Activated B cell treated with CpG ODN at 0.5 μM for 24 hours (primary cell): ENCODE results near the gene LDLRAD4. TPM values are rescaled to one million over a fixed set of nuclear protein-coding genes. Genes with fewer than 3 reads are reported as not detected.
"Not testable (repeated sequence)": the region's sequence is repeated elsewhere in the genome, so short reads cannot be mapped to it uniquely, and the experiment has no call there.

Source experiments
- ATAC-seq: fragments of 200-7000 bp; cut with Tn5 transposase; one replicate; pipeline ENCODE4 v1.10.0; 2021; ENCODE audit warnings: low read depth, mild to moderate bottlenecking, moderate library complexity
- CTCF ChIA-PET: fragments of 350-600 bp; sonication (Branson Sonifier 250); formaldehyde crosslinking; loops from one replicate; lab custom pipeline; 2021; ENCODE audit warnings: antibody characterized with exemption; lab: Charles Lee
- POLR2A ChIA-PET: fragments of 350-600 bp; sonication (Branson Sonifier 250); formaldehyde crosslinking; loops from one replicate; lab custom pipeline; 2021; ENCODE audit warnings: antibody characterized with exemption; lab: Charles Lee
- DNase-seq: peaks from one replicate; pipeline ENCODE4 v3.0.0; 2022
- H3K27ac Mint-ChIP-seq: one replicate; pipeline ENCODE4 v1.8.0; 2020; ENCODE audit warnings: mixed read lengths
- H3K27me3 Mint-ChIP-seq: one replicate; pipeline ENCODE4 v1.8.0; 2021; ENCODE audit warnings: mixed read lengths
- H3K36me3 Mint-ChIP-seq: one replicate; pipeline ENCODE4 v1.8.0; 2021; ENCODE audit warnings: low read depth, mixed read lengths
- H3K4me1 Mint-ChIP-seq: one replicate; pipeline ENCODE4 v1.8.0; 2021; ENCODE audit warnings: mixed read lengths
- H3K4me3 Mint-ChIP-seq: one replicate; pipeline ENCODE4 v1.8.0; 2020; ENCODE audit warnings: mild to moderate bottlenecking, mixed read lengths
- H3K9me3 Mint-ChIP-seq: one replicate; pipeline ENCODE4 v1.8.0; 2020; ENCODE audit warnings: mixed read lengths
- intact Hi-C: fragments of 100-400 bp; cut with micrococcal nuclease; formaldehyde crosslinking; loops from one replicate; pipeline ENCODE4 v1.15.1; 2024
- total RNA-seq: library from RNA; stranded (reverse); gene quantifications from 2 replicates; pipeline ENCODE4 v1.2.3, GENCODE V29; 2022
- TF ChIP-seq, protein P1 (sequence below): fragments of 200-600 bp; IDR thresholded peaks from one replicate; pipeline ENCODE4 v1.8.0; 2022; ENCODE audit warnings: antibody characterized with exemption, mild to moderate bottlenecking

Gene LDLRAD4
- total RNA-seq, 1 donor from 2014 or later, result 66.9 TPM

- Mint-ChIP-seq H3K4me1 (peaks cover 2% of the 10 kb centered on the region), H3K27me3 (no peaks in the 10 kb centered on the region), H3K4me3 (no peak overlapping the region), H3K27ac (no peak overlapping the region), H3K9me3 (no peaks in the 10 kb centered on the region), H3K36me3 (peaks cover 45% of the 10 kb centered on the region)
- TF ChIP-seq, protein P1, sequence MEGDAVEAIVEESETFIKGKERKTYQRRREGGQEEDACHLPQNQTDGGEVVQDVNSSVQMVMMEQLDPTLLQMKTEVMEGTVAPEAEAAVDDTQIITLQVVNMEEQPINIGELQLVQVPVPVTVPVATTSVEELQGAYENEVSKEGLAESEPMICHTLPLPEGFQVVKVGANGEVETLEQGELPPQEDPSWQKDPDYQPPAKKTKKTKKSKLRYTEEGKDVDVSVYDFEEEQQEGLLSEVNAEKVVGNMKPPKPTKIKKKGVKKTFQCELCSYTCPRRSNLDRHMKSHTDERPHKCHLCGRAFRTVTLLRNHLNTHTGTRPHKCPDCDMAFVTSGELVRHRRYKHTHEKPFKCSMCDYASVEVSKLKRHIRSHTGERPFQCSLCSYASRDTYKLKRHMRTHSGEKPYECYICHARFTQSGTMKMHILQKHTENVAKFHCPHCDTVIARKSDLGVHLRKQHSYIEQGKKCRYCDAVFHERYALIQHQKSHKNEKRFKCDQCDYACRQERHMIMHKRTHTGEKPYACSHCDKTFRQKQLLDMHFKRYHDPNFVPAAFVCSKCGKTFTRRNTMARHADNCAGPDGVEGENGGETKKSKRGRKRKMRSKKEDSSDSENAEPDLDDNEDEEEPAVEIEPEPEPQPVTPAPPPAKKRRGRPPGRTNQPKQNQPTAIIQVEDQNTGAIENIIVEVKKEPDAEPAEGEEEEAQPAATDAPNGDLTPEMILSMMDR, result no peak
- DNase-seq, result no peak
- ChIA-PET POLR2A (no interaction called here), CTCF (no interaction called here)
- no peak for ATAC-seq
- intact Hi-C loops, result no loop called here
Observed at GRCh38 chr18:13473751-13474150, 255.2 kb downstream of the LDLRAD4 start.

DNA sequence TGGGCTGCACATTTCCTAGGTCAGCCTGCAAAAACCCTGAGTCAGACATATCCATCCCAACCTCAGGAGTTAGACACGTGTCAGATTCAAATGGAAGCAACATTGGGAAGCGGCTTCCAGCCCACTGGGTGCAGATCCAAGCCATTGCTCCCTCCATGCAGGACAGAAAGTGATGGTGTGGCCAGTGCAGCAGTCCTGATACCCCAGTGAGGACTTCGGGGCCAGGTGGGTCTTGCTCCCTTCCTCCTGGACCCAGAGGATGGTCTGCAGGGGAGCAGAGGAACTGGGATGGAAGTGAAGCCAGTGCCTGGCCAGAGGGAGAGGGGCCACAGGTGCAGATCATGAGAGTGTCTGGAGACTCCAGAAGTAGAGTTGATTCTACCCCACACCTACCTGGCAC lies 255.8 kb downstream of the LDLRAD4 start:
- Mint-ChIP-seq H3K4me3 (no peak overlapping the region), H3K4me1 (peaks cover 2% of the 10 kb centered on the region), H3K9me3 (no peaks in the 10 kb centered on the region), H3K27me3 (no peaks in the 10 kb centered on the region), H3K27ac (no peak overlapping the region), H3K36me3 (peaks cover 44% of the 10 kb centered on the region)
- intact Hi-C loops, result no loop called here
- CTCF ChIA-PET, result no interaction called here
- no peak for DNase-seq
- no peak for ATAC-seq
- TF ChIP-seq, protein P1, result no peak
- POLR2A ChIA-PET, result no interaction called here

DNA sequence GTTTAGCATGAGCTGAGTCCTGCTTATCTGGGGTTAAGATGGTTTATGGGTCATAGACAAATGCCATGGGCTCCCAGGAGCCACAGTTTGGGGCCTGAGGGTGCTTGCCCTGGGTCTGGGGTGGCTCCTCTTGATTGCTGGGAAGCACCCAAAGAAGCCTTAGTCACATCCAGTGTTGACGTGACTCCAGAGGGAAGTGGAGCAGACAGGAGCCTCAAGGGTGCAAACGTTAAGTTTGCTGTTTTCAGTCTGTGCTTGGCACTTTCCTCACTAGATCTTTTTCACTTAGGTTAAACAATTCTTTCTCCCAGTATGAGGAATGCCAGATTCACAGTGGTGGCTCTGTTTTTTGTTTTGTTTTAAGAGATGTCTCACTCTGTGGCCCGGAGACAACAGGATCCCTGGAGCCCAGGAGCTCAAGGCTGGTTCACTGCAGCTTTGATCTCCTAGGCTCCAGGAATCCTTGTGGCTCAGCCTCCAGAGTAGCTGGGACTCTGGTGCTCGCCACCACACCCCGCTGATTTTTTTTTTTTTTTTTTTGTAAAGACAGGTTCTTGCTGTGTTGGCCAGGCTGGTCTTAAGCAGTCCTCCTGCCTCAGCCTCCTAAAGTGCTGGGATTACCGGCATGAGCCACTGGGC lies 256.5 kb downstream of the LDLRAD4 start:
- TF ChIP-seq, protein P1, result no peak
- DNase-seq (no peak), ATAC-seq (no peak)
- H3K4me3 Mint-ChIP-seq, result no peak overlapping the region
- H3K36me3 Mint-ChIP-seq, result peaks cover 40% of the 10 kb centered on the region
- no peak overlapping the region for H3K27ac Mint-ChIP-seq
- H3K27me3 Mint-ChIP-seq, result no peaks in the 10 kb centered on the region
- H3K9me3 Mint-ChIP-seq, result no peaks in the 10 kb centered on the region
- H3K4me1 Mint-ChIP-seq, result peaks cover 2% of the 10 kb centered on the region
- intact Hi-C loops, result no loop called here
- ChIA-PET POLR2A (no interaction called here), CTCF (no interaction called here)

DNA sequence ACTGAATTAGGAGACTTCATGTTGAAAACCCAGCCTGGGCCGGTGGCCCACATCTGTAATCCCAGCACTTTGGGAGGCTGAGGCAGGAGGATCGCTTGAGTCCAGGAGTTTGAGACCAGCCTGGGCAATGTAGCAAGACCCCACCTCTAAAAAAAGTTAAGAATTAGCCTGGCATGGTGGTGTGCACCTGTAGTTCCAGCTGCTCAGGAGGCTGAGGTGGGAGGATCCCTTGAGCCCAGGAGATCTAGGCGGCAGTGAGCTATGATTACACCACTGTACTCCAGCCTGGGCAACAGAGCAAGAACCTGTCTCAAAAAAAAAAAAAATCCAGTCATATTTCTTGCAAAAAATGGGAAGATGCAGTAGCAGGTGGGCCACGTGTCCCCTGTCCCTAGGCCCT lies 257.8 kb downstream of the LDLRAD4 start:
- CTCF ChIA-PET, ATAC-seq, DNase-seq, intact Hi-C loops, H3K27ac Mint-ChIP-seq, H3K27me3 Mint-ChIP-seq, H3K9me3 Mint-ChIP-seq, H3K4me3 Mint-ChIP-seq: not testable (repeated sequence)
- peaks cover 35% of the 10 kb centered on the region for H3K36me3 Mint-ChIP-seq
- POLR2A ChIA-PET, result interaction anchor here (0.7 kb wide), 1 partner anchor 173 kb away, joined by 3 read pairs; no protein-coding TSS in a partner anchor
- peaks cover 13% of the 10 kb centered on the region for H3K4me1 Mint-ChIP-seq

DNA sequence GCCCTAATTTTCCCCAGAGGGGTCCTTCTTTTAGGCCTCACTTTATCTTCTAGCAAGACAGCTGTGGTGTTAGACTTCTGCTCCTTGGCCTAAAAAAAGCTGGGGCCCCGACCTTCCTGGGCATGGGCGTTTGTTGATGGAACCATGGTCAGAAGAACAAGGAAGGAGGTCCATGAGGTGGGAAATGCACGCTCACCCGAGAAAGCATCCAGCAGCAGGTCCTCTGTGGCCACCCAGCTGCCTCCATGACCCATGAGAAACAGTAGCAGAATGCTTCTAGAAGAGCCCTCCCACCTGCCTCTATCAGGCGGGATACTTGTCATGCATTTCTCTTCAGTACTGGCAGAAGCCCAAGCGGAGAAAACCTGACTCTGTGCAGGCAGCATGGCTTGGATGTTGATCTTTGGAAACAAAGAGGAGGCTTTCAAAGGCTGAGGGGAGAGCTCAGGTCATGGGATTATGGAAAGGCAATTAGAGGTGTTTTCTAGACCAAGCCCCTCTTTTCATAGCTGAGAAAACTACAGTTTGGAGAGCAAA lies 258.7 kb downstream of the LDLRAD4 start:
- intact Hi-C loops, result no loop called here
- Mint-ChIP-seq H3K4me1 (peaks cover 22% of the 10 kb centered on the region), H3K36me3 (peaks cover 34% of the 10 kb centered on the region), H3K27me3 (no peaks in the 10 kb centered on the region), H3K27ac (no peak overlapping the region), H3K9me3 (no peaks in the 10 kb centered on the region), H3K4me3 (no peak overlapping the region)
- CTCF ChIA-PET, result no interaction called here
- TF ChIP-seq, protein P1, result no peak
- ATAC-seq (no peak), DNase-seq (no peak)
- POLR2A ChIA-PET, result no interaction called here
